ENCODE measurements around the gene TXNDC11.

TXNDC11 gene

GRCh38 chr16:11634312-11634711 lies 108.3 kb downstream of the TXNDC11 start:
- no peak for TF ChIP-seq CTCF (IDR thresholded peaks at IDR 0.05; ENCODE audit: extremely low read depth, missing control alignments)
- DNase-seq (ENCODE audit: low spot score) = no peak

GRCh38 chr16:11633113-11633512 lies 109.5 kb downstream of the TXNDC11 start:
- no peak for DNase-seq (ENCODE audit: low spot score)
- no peak for TF ChIP-seq CTCF (IDR thresholded peaks at IDR 0.05; ENCODE audit: extremely low read depth, missing control alignments)

GRCh38 chr16:11632455-11632939 lies 110.2 kb downstream of the TXNDC11 start:
- no peak for DNase-seq (ENCODE audit: low spot score)
- TF ChIP-seq CTCF (IDR thresholded peaks at IDR 0.05; ENCODE audit: extremely low read depth, missing control alignments) = no peak

GRCh38 chr16:11631214-11631613 lies 111.4 kb downstream of the TXNDC11 start:
- no peak for TF ChIP-seq CTCF (IDR thresholded peaks at IDR 0.05; ENCODE audit: extremely low read depth, missing control alignments)

GRCh38 chr16:11630768-11631056 lies 111.9 kb downstream of the TXNDC11 start:
- DNase-seq (ENCODE audit: low spot score) = no peak

More at GRCh38 chr16:11631214-11631613, 111.4 kb downstream of the TXNDC11 start:
- no peak for DNase-seq (ENCODE audit: low spot score)

GRCh38 chr16:11630046-11630767 lies 112.5 kb downstream of the TXNDC11 start:
- DNase-seq (ENCODE audit: low spot score) = no peak
- TF ChIP-seq CTCF (IDR thresholded peaks at IDR 0.05; ENCODE audit: extremely low read depth, missing control alignments) = no peak

More at GRCh38 chr16:11630768-11631056, 111.9 kb downstream of the TXNDC11 start:
- no peak for TF ChIP-seq CTCF (IDR thresholded peaks at IDR 0.05; ENCODE audit: extremely low read depth, missing control alignments)

Measured in GM20000 (cell line).